OCI-LY3 (cell line): Measurements from ENCODE around the gene NBDY.

Source experiments
- H2AFZ ChIP-seq: fragments of 200-600, 300-600 bp; shearing (Covaris generic); 2 replicates; pipeline ENCODE4 v1.6.0; 2014; ENCODE audit warnings: antibody characterized with exemption, low read depth, low read length
- H3K27ac ChIP-seq: fragments of 200-600, 300-600 bp; sonication (generic); 2 replicates; pipeline ENCODE4 v1.5.1; 2014; ENCODE audit warnings: mild to moderate bottlenecking, low read length, moderate library complexity, mixed read lengths
- H3K27me3 ChIP-seq: fragments of 200-600, 300-600 bp; sonication (generic); 2 replicates; pipeline ENCODE4 v1.6.1; 2014; ENCODE audit warnings: low read depth, low read length, mixed read lengths
- H3K36me3 ChIP-seq: fragments of 200-600, 300-600 bp; sonication (generic); replicated peaks from 2 replicates; pipeline ENCODE3; 2014; ENCODE audit warnings: low read depth, low read length, mixed read lengths
- H3K4me1 ChIP-seq: fragments of 300-600, 200-600 bp; sonication (generic); 2 replicates; pipeline ENCODE4 v1.6.1; 2014; ENCODE audit warnings: low read length, mixed read lengths
- H3K4me2 ChIP-seq: fragments of 200-600, 300-600 bp; sonication (generic); 2 replicates; pipeline ENCODE4 v1.6.1; 2014; ENCODE audit warnings: low read length, mixed read lengths
- H3K4me3 ChIP-seq: fragments of 300-600, 200-600 bp; sonication (generic); 2 replicates; pipeline ENCODE4 v1.5.1; 2014; ENCODE audit warnings: antibody characterized with exemption, mild to moderate bottlenecking, low read length, moderate library complexity
- H3K79me2 ChIP-seq: fragments of 300-600, 200-600 bp; shearing (Covaris generic); 2 replicates; pipeline ENCODE4 v1.6.1; 2014; ENCODE audit warnings: mild to moderate bottlenecking, low read length, mixed read lengths
- H3K9ac ChIP-seq: fragments of 300-600, 200-600 bp; shearing (Covaris generic); 2 replicates; pipeline ENCODE4 v1.6.0; 2014; ENCODE audit warnings: mild to moderate bottlenecking, low read length, moderate library complexity
- H3K9me3 ChIP-seq: fragments of 200-600, 300-600 bp; shearing (Covaris generic); 2 replicates; pipeline ENCODE4 v1.6.1; 2014; ENCODE audit warnings: low read length, mixed read lengths; ENCODE audit not compliant: insufficient read depth
- H4K20me1 ChIP-seq: fragments of 200-600, 300-600 bp; sonication (generic); 2 replicates; pipeline ENCODE4 v1.6.1; 2016; ENCODE audit warnings: low read length, mixed read lengths; ENCODE audit not compliant: insufficient read depth
- EZH2phosphoT487 ChIP-seq: fragments of 200-600 bp; shearing (Covaris generic); IDR thresholded peaks from 2 replicates; pipeline ENCODE4 v1.6.1; 2018; ENCODE audit warnings: antibody characterized with exemption, mixed run types, low read depth
- TF ChIP-seq, protein P1 (sequence below): fragments of 200-600, 300-600 bp; sonication (generic); IDR thresholded peaks from 2 replicates; pipeline ENCODE4 v1.5.1; 2014; ENCODE audit warnings: antibody characterized with exemption, low read length, low read depth

NBDY gene

DNA sequence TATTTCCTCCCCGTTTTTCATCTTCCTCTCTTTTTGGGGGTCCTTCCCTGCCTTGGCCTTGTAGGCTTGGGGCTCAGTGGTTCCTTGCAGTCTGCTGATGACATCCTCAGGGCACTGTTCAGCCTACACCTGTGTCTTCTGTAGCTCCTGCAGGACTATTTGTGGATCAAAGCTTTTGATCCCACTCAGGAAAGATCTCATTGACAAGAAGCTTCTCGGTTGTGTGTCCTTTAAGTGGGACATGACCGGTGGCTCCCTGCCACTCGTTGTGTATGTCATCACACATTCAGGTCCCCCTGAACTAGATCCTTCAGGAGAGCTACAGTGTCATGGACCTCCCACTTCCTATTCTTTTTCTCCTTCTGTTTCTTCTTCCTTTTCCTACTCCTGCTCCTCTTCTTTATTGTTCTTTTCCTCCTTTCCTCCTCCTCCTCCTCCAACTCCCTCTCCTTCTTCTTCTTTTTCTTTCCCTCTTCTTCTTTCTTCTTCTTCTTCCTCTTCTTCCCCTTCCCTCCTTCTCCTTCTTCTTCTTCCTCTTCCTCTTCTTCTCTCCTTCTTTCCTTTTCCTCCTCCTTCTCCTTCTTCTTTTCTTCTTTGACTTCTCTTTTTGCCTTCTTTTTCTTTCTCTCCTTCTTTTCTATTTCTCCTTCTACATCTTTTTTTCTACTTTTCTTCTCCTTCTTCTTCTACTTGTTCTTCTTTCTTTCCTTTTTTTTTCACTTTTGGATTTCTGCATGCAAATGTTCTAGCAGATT lies 67.8 kb downstream of the NBDY start:
- Histone ChIP-seq H4K20me1 (no peaks in the 10 kb centered on the region), H3K79me2 (no peaks in the 10 kb centered on the region), H3K36me3 (no peaks in the 10 kb centered on the region), H2AFZ (no peak overlapping the region), H3K4me3 (no peak overlapping the region), H3K9me3 (no peaks in the 10 kb centered on the region), H3K27me3 (no peaks in the 10 kb centered on the region), H3K4me1 (peaks cover 20% of the 10 kb centered on the region), H3K4me2 (no peak overlapping the region), H3K9ac (no peak overlapping the region), H3K27ac (no peak overlapping the region)
- no peak for TF ChIP-seq EZH2phosphoT487
- TF ChIP-seq, protein P1, sequence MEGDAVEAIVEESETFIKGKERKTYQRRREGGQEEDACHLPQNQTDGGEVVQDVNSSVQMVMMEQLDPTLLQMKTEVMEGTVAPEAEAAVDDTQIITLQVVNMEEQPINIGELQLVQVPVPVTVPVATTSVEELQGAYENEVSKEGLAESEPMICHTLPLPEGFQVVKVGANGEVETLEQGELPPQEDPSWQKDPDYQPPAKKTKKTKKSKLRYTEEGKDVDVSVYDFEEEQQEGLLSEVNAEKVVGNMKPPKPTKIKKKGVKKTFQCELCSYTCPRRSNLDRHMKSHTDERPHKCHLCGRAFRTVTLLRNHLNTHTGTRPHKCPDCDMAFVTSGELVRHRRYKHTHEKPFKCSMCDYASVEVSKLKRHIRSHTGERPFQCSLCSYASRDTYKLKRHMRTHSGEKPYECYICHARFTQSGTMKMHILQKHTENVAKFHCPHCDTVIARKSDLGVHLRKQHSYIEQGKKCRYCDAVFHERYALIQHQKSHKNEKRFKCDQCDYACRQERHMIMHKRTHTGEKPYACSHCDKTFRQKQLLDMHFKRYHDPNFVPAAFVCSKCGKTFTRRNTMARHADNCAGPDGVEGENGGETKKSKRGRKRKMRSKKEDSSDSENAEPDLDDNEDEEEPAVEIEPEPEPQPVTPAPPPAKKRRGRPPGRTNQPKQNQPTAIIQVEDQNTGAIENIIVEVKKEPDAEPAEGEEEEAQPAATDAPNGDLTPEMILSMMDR = no peak

DNA sequence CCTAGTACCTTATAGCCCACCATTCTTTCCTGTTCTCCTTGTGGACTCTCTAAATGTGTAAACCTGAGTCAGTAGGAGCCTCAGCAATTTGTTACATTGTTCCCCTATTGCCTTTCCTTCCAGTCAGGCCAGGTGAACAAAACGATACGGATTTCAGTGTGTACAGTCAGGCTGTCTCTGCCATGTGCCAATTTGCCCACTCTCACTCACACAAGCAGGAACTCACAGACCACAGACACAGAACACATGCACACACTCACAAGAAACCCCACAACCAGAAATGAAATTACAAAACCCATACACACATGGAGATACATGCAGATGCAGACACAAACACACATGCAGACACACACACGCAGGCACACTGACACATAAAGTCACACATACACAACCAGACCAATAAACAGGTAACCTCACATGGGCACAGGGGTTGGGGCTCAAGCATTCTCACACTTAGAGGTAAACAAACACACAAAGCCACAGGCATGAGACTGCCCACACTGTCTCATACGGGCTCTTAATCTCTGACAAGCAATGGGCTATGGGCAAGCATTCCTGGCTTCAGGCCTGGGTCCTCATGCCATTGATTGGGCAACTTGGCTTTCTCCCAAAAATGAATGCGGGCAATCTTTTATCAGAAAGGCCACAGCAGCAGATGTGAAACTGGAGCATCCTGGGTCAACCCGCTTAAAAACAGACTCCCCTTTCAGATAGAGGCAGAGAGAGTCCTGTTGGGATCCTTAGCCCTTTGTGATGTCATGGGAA lies 68.7 kb downstream of the NBDY start:
- Histone ChIP-seq H3K4me3 (no peak overlapping the region), H3K4me1 (peaks cover 13% of the 10 kb centered on the region), H3K9me3 (no peaks in the 10 kb centered on the region), H3K27ac (no peak overlapping the region), H3K9ac (no peak overlapping the region), H2AFZ (no peak overlapping the region), H3K36me3 (no peaks in the 10 kb centered on the region), H3K79me2 (no peaks in the 10 kb centered on the region), H4K20me1 (no peaks in the 10 kb centered on the region), H3K4me2 (no peak overlapping the region), H3K27me3 (no peaks in the 10 kb centered on the region)
- TF ChIP-seq, protein P1 = no peak
- TF ChIP-seq EZH2phosphoT487 = no peak

DNA sequence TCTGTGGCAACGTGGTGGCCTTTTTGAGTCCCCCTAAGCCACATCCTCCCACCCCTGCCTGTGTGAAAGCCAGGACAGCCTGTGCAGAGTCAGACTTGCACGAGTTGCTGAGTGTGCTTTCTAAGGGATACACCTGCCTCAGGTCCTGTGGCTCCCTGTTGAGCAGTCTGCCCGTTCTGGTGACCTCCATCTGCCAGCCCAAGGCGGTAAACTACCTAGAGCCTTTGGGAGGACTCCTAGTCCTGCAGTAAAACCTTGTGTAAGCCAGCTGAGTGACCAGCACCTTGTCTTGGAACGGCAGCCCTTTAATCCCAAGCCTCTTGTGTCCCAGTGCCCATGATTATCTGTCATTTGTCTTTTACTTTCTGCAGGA lies 69.3 kb downstream of the NBDY start:
- no peaks in the 10 kb centered on the region for H3K79me2 ChIP-seq
- no peak overlapping the region for H3K4me3 ChIP-seq
- H2AFZ ChIP-seq = no peak overlapping the region
- no peak overlapping the region for H3K27ac ChIP-seq
- no peaks in the 10 kb centered on the region for H4K20me1 ChIP-seq
- H3K4me1 ChIP-seq = peaks cover 13% of the 10 kb centered on the region
- TF ChIP-seq EZH2phosphoT487 = no peak
- TF ChIP-seq, protein P1 = no peak
- H3K9me3 ChIP-seq = no peaks in the 10 kb centered on the region
- no peak overlapping the region for H3K9ac ChIP-seq
- no peaks in the 10 kb centered on the region for H3K27me3 ChIP-seq
- no peak overlapping the region for H3K4me2 ChIP-seq
- no peaks in the 10 kb centered on the region for H3K36me3 ChIP-seq

DNA sequence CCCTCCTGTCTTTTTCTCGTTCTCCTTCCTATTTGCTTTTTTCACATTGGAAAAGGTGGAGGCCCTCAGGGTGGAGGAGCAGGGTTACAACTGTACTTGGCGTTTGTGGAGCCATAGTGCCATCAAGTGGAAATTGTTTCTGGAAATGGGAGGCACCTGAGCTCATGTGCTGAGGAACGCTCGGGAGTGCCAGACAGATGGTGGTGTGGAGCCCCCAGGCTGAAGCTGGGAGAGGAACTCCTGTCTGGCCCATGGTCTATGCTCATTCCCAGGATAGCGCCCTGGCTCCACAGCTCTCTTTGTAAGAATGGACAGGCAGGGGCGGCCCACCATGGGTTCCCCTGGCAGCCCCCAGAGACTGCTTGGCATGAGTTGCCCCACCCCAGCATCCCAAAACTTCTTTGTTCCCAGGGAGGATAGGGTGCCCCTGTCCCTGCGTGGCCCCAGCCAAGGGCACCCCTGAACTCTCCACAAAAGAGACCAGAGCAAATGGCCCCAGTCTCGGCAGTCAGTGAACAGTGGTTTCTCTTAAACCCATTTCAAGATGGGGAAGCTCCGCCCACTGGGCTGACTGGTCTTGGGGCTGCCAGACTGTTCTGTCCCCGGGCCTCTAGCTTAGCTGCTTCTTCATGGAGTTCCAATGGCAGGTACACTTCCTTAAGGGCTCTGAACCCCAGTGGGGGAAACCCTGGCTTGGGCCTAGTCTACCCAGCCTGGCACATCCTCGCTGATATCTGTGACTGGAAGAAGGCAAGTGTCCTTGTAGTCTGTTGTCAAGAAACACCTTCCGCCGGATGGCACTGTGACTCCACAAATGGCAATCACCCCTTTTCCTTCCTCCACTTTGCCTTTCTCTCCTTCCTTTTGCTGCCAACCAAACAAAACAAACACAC lies 70.1 kb downstream of the NBDY start:
- no peak overlapping the region for H2AFZ ChIP-seq
- H4K20me1 ChIP-seq = no peaks in the 10 kb centered on the region
- peaks cover 13% of the 10 kb centered on the region for H3K4me1 ChIP-seq
- TF ChIP-seq, protein P1 = no peak
- TF ChIP-seq EZH2phosphoT487 = no peak
- no peak overlapping the region for H3K4me3 ChIP-seq
- H3K27me3 ChIP-seq = no peaks in the 10 kb centered on the region
- H3K79me2 ChIP-seq = no peaks in the 10 kb centered on the region
- H3K36me3 ChIP-seq = no peaks in the 10 kb centered on the region
- H3K27ac ChIP-seq = no peak overlapping the region
- H3K9ac ChIP-seq = no peak overlapping the region
- no peaks in the 10 kb centered on the region for H3K9me3 ChIP-seq
- no peak overlapping the region for H3K4me2 ChIP-seq
